IMR-90 (cell line): ENCODE measurements around the gene ABCB9. TPM values are rescaled to one million over a fixed set of nuclear protein-coding genes. Genes with fewer than 3 reads are reported as not detected.

ENCODE experiments used
- ATAC-seq: fragments of 200-7000 bp; cut with Tn5 transposase; 2 replicates; pipeline ENCODE4 v1.9.1; 2020; ENCODE audit warnings: low read depth, mild to moderate bottlenecking, moderate library complexity
- BruUV-seq: library from RNA; stranded (reverse); fragments of 400-500 nt; replicated peaks from 2 replicates; lab custom pipeline; 2021; lab: Mats Ljungman, UMichigan
- CTCF ChIA-PET: fragments of 300-600 bp; formaldehyde crosslinking; extraction: SDS; loops from one replicate; lab custom pipeline; 2021; ENCODE audit warnings: antibody characterized with exemption; lab: Yijun Ruan, JAX
- POLR2A ChIA-PET: fragments of 300-600 bp; sonication (Branson Sonifier 250); formaldehyde crosslinking; loops from one replicate; lab custom pipeline; 2022; ENCODE audit warnings: antibody characterized with exemption; ENCODE audit not compliant: unreplicated experiment; lab: Charles Lee
- DNase-seq: peaks from one replicate; pipeline ENCODE4 v3.0.0; 2013
- H2AFZ ChIP-seq: replicated peaks from 2 replicates; pipeline ENCODE3; 2013; ENCODE audit warnings: low read length, mild to moderate bottlenecking; ENCODE audit not compliant: poor library complexity
- H2AK5ac ChIP-seq: 2 replicates; pipeline ENCODE4 v1.6.1; 2013; ENCODE audit warnings: low read depth, low read length, inconsistent platforms
- H2AK9ac ChIP-seq: replicated peaks from 2 replicates; pipeline ENCODE3; 2013; ENCODE audit warnings: mild to moderate bottlenecking, low read depth, low read length, moderate library complexity; ENCODE audit not compliant: poor library complexity
- H2BK120ac ChIP-seq: 2 replicates; pipeline ENCODE4 v1.6.1; 2013; ENCODE audit warnings: low read depth, low read length, inconsistent platforms
- H2BK15ac ChIP-seq: 3 replicates; pipeline ENCODE4 v1.6.1; 2013; ENCODE audit warnings: low read depth, low read length, inconsistent platforms
- H2BK20ac ChIP-seq: 2 replicates; pipeline ENCODE4 v1.6.1; 2013; ENCODE audit warnings: low read depth, mild to moderate bottlenecking, inconsistent platforms, low read length, moderate library complexity
- H2BK5ac ChIP-seq: 2 replicates; pipeline ENCODE4 v1.6.1; 2013; ENCODE audit warnings: mild to moderate bottlenecking, low read depth, low read length, inconsistent platforms; ENCODE audit not compliant: poor library complexity, severe bottlenecking
- H3K14ac ChIP-seq: replicated peaks from 2 replicates; pipeline ENCODE4 v1.6.1; 2013; ENCODE audit warnings: low read depth, low read length, inconsistent platforms
- H3K18ac ChIP-seq: 2 replicates; pipeline ENCODE4 v1.6.1; 2013; ENCODE audit warnings: low read depth, low read length, control low read depth
- H3K23ac ChIP-seq: 2 replicates; pipeline ENCODE4 v1.6.1; 2013; ENCODE audit warnings: low read depth, low read length, inconsistent platforms
- H3K27ac ChIP-seq: 2 replicates; pipeline ENCODE4 v1.5.1; 2013; ENCODE audit warnings: mild to moderate bottlenecking, control low read depth, low read length; ENCODE audit not compliant: insufficient read depth
- H3K27me3 ChIP-seq: 2 replicates; pipeline ENCODE4 v1.6.1; 2013; ENCODE audit warnings: low read length; ENCODE audit not compliant: control insufficient read depth, insufficient read depth
- H3K36me3 ChIP-seq: 2 replicates; pipeline ENCODE4 v1.6.1; 2013; ENCODE audit warnings: low read length, mixed read lengths; ENCODE audit not compliant: control insufficient read depth, insufficient read depth
- H3K4ac ChIP-seq: 2 replicates; pipeline ENCODE4 v1.6.1; 2013; ENCODE audit warnings: low read depth, low read length, inconsistent platforms
- H3K4me1 ChIP-seq: 2 replicates; pipeline ENCODE4 v1.6.1; 2013; ENCODE audit warnings: low read length, mixed read lengths; ENCODE audit not compliant: control insufficient read depth, insufficient read depth
- H3K4me2 ChIP-seq: 2 replicates; pipeline ENCODE4 v1.6.1; 2013; ENCODE audit warnings: low read depth, mild to moderate bottlenecking, control low read depth, low read length, moderate library complexity
- H3K4me3 ChIP-seq: 2 replicates; pipeline ENCODE4 v1.5.1; 2013; ENCODE audit warnings: low read depth, mild to moderate bottlenecking, control low read depth, low read length, moderate library complexity; ENCODE audit not compliant: insufficient read depth
- H3K56ac ChIP-seq: 2 replicates; pipeline ENCODE4 v1.6.1; 2013; ENCODE audit warnings: low read length, inconsistent platforms; ENCODE audit not compliant: insufficient read depth; ENCODE audit errors: extremely low read depth
- H3K79me1 ChIP-seq, 2 experiments: 2 replicates each; pipeline ENCODE4 v1.6.1; 2013; ENCODE audit warnings: low read length in 2 of 2, inconsistent platforms in 1 of 2, low read depth in 1 of 2
- H3K9ac ChIP-seq: 2 replicates; pipeline ENCODE4 v1.6.1; 2013; ENCODE audit warnings: low read depth, low read length, control low read depth
- H3K9me1 ChIP-seq: 2 replicates; pipeline ENCODE4 v1.6.1; 2013; ENCODE audit warnings: low read length, inconsistent platforms; ENCODE audit not compliant: insufficient read depth
- H3K9me3 ChIP-seq: 2 replicates; pipeline ENCODE4 v1.6.1; 2013; ENCODE audit warnings: low read length; ENCODE audit not compliant: control insufficient read depth, insufficient read depth
- H4K20me1 ChIP-seq: 2 replicates; pipeline ENCODE4 v1.6.1; 2013; ENCODE audit warnings: low read length, inconsistent platforms; ENCODE audit not compliant: insufficient read depth
- H4K5ac ChIP-seq: 2 replicates; pipeline ENCODE4 v1.6.1; 2013; ENCODE audit warnings: mild to moderate bottlenecking, low read depth, low read length, control low read depth
- H4K8ac ChIP-seq, 2 experiments: 2 replicates each; pipeline ENCODE4 v1.6.1; 2013; ENCODE audit warnings: low read depth in 2 of 2, low read length in 2 of 2, control low read depth in 1 of 2, inconsistent platforms in 1 of 2
- H4K91ac ChIP-seq: 2 replicates; pipeline ENCODE4 v1.6.1; 2013; ENCODE audit warnings: low read depth, low read length, inconsistent platforms; ENCODE audit not compliant: insufficient read depth
- CHD1 ChIP-seq: IDR thresholded peaks from 2 replicates; pipeline ENCODE4 v1.6.1; 2012; ENCODE audit warnings: low read depth, low read length, improper control_type of control experiment
- RAD21 ChIP-seq: IDR thresholded peaks from 2 replicates; pipeline ENCODE4 v1.6.1; 2012; ENCODE audit warnings: low read length, improper control_type of control experiment
- RCOR1 ChIP-seq: IDR thresholded peaks from 2 replicates; pipeline ENCODE4 v1.6.1; 2012; ENCODE audit warnings: mild to moderate bottlenecking, low read length, improper control_type of control experiment; ENCODE audit not compliant: insufficient replicate concordance
- WGBS, 2 experiments: methylation state at CpG; one replicate each; pipeline versions ENCODE4 v1.1.5 to v1.1.7; 2013; ENCODE audit warnings: missing lambda C conversion rate in 2 of 2; ENCODE audit not compliant: insufficient read length in 1 of 2; ENCODE audit errors: extremely low coverage in 2 of 2; 5-methylcytosine and 5-hydroxymethylcytosine counted together
- dilution Hi-C: fragments of 300-500 bp; cut with HindIII; formaldehyde crosslinking; loops from one replicate; pipeline ENCODE4 v1.14.3; 2018; ENCODE audit warnings: low sequenced_read_pairs; ENCODE audit not compliant: unreplicated experiment
- in situ Hi-C: fragments of 300-500 bp; cut with MboI; formaldehyde crosslinking; loops from 3 replicates; pipeline ENCODE4 v1.14.3; 2019; ENCODE audit warnings: low sequenced_read_pairs, inconsistent platforms, mixed read lengths
- intact Hi-C: fragments of 100-400 bp; cut with micrococcal nuclease; formaldehyde crosslinking; loops from 2 replicates; pipeline ENCODE4 v1.10.0; 2022
- polyA plus RNA-seq, 3 experiments: library from polyadenylated mRNA; depleted of rRNA; stranded (reverse); fragments of >200 nt; gene quantifications; 2 replicates each; pipeline ENCODE4 v1.2.3, GENCODE V29; 2012; ENCODE audit warnings: low replicate concordance in 1 of 3
- total RNA-seq: library from RNA; depleted of rRNA; stranded (reverse); fragments of >200 nt; gene quantifications from 2 replicates; pipeline ENCODE4 v1.2.3, GENCODE V29; 2012
- TF ChIP-seq, protein P1 (sequence below): conservative IDR thresholded peaks from 2 replicates; pipeline ENCODE4 v1.5.1; 2012; ENCODE audit warnings: mild to moderate bottlenecking, low read depth, low read length, improper control_type of control experiment

ABCB9 gene
- total and polyA plus RNA-seq, 2 of the 4 experiments (the other 2 are of a cell fraction): 5.6 to 8.3 TPM

DNA sequence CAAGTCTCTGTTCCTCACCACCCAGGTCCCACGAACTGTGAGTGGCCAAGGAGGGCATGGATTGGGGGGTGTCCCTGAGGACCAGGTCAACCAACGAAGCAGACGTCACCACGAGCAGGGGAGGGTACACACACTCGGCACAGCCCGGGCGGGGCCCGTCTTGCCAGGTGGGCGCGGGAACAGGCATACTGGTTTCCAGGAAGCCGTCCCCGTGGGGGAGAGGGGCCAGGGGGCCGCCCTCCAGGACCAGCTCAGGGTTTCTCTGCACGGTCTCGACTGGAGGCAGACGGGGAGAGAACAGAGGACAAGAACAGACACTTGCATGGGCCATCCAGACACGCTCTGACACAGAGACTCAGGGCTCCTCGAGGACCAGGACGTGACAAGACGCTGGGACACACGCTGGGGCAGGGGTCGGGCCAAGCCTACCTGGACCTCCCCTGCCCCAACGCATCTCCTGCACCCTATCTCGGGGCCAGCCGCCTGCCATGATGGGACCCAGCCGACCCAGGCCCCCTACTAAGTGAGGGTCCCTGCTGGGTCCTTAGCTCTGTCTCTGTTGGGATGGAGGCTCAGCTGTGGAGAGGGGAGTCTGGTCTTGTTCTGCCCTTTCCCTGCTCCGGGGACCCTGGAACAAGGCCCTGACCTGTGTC is 25.5 kb upstream of the ABCB9 start:
- Histone ChIP-seq H3K36me3 (peaks cover 40% of the 10 kb centered on the region; the same call in 1 of the 2 replicates), H3K18ac (no peak overlapping the region), H2BK5ac (no peak overlapping the region), H3K4me1 (no peaks in the 10 kb centered on the region), H2BK15ac (no peak overlapping the region), H4K8ac (no peak overlapping the region), H4K91ac (no peak overlapping the region), H3K9ac (no peak overlapping the region), H4K20me1 (no peaks in the 10 kb centered on the region; the same call in 1 of the 2 replicates), H3K14ac (no peak overlapping the region), H2BK120ac (no peak overlapping the region), H3K4me3 (no peak overlapping the region), H3K4me2 (no peak overlapping the region), H3K9me3 (no peaks in the 10 kb centered on the region), H3K79me1 (no peaks in the 10 kb centered on the region), H2AK9ac (no peak overlapping the region), H4K5ac (no peak overlapping the region), H2BK20ac (no peak overlapping the region), H3K9me1 (peaks cover 6% of the 10 kb centered on the region; the same call in 1 of the 2 replicates), H3K23ac (no peak overlapping the region), H3K27ac (no peak overlapping the region), H2AK5ac (no peak overlapping the region), H2AFZ (no peak overlapping the region), H3K27me3 (no peaks in the 10 kb centered on the region), H3K56ac (no peak overlapping the region), H3K4ac (no peak overlapping the region)
- dilution Hi-C loops: loop anchor here (25.0 kb wide), 1 partner anchor 246 kb away; the partner anchor contains the start of genes MPHOSPH9 and MTRFR
- no peak for DNase-seq
- POLR2A ChIA-PET: no interaction called here
- CTCF ChIA-PET: no interaction called here
- no peak for ATAC-seq
- WGBS, 2 experiments: 87% methylated on average over 17 of the region's 27 CpGs; no CpG with 5 or more reads in 1 of the 2 experiments
- intact Hi-C loops: no loop called here
- in situ Hi-C loops: no loop called here
- TF ChIP-seq RAD21: no peak
- TF ChIP-seq, protein P1, sequence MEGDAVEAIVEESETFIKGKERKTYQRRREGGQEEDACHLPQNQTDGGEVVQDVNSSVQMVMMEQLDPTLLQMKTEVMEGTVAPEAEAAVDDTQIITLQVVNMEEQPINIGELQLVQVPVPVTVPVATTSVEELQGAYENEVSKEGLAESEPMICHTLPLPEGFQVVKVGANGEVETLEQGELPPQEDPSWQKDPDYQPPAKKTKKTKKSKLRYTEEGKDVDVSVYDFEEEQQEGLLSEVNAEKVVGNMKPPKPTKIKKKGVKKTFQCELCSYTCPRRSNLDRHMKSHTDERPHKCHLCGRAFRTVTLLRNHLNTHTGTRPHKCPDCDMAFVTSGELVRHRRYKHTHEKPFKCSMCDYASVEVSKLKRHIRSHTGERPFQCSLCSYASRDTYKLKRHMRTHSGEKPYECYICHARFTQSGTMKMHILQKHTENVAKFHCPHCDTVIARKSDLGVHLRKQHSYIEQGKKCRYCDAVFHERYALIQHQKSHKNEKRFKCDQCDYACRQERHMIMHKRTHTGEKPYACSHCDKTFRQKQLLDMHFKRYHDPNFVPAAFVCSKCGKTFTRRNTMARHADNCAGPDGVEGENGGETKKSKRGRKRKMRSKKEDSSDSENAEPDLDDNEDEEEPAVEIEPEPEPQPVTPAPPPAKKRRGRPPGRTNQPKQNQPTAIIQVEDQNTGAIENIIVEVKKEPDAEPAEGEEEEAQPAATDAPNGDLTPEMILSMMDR: no peak
- no peak for TF ChIP-seq RCOR1
- no peak for TF ChIP-seq CHD1
- no TSS peak for BruUV-seq
